Measurements from ENCODE around the gene CLMP. TPM values are rescaled to one million over a fixed set of nuclear protein-coding genes. Genes with fewer than 3 reads are reported as not detected.

The CLMP gene
- total and polyA plus RNA-seq, 2 experiments from 2014 or later, result 7.1 to 18.4 TPM

GRCh38 chr11:123035831-123036230 is 159.2 kb downstream of the CLMP start:
- TF ChIP-seq, protein P1, sequence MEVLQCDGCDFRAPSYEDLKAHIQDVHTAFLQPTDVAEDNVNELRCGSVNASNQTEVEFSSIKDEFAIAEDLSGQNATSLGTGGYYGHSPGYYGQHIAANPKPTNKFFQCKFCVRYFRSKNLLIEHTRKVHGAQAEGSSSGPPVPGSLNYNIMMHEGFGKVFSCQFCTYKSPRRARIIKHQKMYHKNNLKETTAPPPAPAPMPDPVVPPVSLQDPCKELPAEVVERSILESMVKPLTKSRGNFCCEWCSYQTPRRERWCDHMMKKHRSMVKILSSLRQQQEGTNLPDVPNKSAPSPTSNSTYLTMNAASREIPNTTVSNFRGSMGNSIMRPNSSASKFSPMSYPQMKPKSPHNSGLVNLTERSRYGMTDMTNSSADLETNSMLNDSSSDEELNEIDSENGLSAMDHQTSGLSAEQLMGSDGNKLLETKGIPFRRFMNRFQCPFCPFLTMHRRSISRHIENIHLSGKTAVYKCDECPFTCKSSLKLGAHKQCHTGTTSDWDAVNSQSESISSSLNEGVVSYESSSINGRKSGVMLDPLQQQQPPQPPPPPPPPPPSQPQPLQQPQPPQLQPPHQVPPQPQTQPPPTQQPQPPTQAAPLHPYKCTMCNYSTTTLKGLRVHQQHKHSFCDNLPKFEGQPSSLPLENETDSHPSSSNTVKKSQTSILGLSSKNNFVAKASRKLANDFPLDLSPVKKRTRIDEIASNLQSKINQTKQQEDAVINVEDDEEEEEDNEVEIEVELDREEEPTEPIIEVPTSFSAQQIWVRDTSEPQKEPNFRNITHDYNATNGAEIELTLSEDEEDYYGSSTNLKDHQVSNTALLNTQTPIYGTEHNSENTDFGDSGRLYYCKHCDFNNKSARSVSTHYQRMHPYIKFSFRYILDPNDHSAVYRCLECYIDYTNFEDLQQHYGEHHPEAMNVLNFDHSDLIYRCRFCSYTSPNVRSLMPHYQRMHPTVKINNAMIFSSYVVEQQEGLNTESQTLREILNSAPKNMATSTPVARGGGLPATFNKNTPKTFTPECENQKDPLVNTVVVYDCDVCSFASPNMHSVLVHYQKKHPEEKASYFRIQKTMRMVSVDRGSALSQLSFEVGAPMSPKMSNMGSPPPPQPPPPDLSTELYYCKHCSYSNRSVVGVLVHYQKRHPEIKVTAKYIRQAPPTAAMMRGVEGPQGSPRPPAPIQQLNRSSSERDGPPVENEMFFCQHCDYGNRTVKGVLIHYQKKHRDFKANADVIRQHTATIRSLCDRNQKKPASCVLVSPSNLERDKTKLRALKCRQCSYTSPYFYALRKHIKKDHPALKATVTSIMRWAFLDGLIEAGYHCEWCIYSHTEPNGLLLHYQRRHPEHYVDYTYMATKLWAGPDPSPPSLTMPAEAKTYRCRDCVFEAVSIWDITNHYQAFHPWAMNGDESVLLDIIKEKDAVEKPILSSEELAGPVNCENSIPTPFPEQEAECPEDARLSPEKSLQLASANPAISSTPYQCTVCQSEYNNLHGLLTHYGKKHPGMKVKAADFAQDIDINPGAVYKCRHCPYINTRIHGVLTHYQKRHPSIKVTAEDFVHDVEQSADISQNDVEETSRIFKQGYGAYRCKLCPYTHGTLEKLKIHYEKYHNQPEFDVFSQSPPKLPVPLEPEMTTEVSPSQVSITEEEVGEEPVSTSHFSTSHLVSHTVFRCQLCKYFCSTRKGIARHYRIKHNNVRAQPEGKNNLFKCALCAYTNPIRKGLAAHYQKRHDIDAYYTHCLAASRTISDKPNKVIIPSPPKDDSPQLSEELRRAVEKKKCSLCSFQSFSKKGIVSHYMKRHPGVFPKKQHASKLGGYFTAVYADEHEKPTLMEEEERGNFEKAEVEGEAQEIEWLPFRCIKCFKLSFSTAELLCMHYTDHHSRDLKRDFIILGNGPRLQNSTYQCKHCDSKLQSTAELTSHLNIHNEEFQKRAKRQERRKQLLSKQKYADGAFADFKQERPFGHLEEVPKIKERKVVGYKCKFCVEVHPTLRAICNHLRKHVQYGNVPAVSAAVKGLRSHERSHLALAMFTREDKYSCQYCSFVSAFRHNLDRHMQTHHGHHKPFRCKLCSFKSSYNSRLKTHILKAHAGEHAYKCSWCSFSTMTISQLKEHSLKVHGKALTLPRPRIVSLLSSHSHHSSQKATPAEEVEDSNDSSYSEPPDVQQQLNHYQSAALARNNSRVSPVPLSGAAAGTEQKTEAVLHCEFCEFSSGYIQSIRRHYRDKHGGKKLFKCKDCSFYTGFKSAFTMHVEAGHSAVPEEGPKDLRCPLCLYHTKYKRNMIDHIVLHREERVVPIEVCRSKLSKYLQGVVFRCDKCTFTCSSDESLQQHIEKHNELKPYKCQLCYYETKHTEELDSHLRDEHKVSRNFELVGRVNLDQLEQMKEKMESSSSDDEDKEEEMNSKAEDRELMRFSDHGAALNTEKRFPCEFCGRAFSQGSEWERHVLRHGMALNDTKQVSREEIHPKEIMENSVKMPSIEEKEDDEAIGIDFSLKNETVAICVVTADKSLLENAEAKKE (CRISPR knock-in tag; IDR thresholded peaks at IDR 0.05), result no peak
- TF ChIP-seq EZH2phosphoT487 (IDR thresholded peaks at IDR 0.05; ENCODE audit: unreplicated experiment) (no peak), STAT1 (IDR thresholded peaks at IDR 0.05; ENCODE audit: unreplicated experiment) (no peak), EZH2 (IDR thresholded peaks at IDR 0.05; ENCODE audit: low read depth, unreplicated experiment) (no peak), JUNB (IDR thresholded peaks at IDR 0.05; ENCODE audit: unreplicated experiment) (no peak), ETS1 (IDR thresholded peaks at IDR 0.05) (no peak), ZNF114 (CRISPR knock-in tag; IDR thresholded peaks at IDR 0.05) (no peak), CREB1 (CRISPR knock-in tag; IDR thresholded peaks at IDR 0.05; ENCODE audit: low read depth) (no peak), POLR2AphosphoS5 (IDR thresholded peaks at IDR 0.05; ENCODE audit: low read depth) (no peak), NANOG (IDR thresholded peaks at IDR 0.05; ENCODE audit: borderline replicate concordance) (no peak), ZNF331 (CRISPR knock-in tag; IDR thresholded peaks at IDR 0.05; ENCODE audit: low read depth) (no peak)
- TF ChIP-seq, protein P2, sequence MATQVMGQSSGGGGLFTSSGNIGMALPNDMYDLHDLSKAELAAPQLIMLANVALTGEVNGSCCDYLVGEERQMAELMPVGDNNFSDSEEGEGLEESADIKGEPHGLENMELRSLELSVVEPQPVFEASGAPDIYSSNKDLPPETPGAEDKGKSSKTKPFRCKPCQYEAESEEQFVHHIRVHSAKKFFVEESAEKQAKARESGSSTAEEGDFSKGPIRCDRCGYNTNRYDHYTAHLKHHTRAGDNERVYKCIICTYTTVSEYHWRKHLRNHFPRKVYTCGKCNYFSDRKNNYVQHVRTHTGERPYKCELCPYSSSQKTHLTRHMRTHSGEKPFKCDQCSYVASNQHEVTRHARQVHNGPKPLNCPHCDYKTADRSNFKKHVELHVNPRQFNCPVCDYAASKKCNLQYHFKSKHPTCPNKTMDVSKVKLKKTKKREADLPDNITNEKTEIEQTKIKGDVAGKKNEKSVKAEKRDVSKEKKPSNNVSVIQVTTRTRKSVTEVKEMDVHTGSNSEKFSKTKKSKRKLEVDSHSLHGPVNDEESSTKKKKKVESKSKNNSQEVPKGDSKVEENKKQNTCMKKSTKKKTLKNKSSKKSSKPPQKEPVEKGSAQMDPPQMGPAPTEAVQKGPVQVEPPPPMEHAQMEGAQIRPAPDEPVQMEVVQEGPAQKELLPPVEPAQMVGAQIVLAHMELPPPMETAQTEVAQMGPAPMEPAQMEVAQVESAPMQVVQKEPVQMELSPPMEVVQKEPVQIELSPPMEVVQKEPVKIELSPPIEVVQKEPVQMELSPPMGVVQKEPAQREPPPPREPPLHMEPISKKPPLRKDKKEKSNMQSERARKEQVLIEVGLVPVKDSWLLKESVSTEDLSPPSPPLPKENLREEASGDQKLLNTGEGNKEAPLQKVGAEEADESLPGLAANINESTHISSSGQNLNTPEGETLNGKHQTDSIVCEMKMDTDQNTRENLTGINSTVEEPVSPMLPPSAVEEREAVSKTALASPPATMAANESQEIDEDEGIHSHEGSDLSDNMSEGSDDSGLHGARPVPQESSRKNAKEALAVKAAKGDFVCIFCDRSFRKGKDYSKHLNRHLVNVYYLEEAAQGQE (IDR thresholded peaks at IDR 0.05; ENCODE audit: unreplicated experiment), result no peak
- TF ChIP-seq, protein P3, sequence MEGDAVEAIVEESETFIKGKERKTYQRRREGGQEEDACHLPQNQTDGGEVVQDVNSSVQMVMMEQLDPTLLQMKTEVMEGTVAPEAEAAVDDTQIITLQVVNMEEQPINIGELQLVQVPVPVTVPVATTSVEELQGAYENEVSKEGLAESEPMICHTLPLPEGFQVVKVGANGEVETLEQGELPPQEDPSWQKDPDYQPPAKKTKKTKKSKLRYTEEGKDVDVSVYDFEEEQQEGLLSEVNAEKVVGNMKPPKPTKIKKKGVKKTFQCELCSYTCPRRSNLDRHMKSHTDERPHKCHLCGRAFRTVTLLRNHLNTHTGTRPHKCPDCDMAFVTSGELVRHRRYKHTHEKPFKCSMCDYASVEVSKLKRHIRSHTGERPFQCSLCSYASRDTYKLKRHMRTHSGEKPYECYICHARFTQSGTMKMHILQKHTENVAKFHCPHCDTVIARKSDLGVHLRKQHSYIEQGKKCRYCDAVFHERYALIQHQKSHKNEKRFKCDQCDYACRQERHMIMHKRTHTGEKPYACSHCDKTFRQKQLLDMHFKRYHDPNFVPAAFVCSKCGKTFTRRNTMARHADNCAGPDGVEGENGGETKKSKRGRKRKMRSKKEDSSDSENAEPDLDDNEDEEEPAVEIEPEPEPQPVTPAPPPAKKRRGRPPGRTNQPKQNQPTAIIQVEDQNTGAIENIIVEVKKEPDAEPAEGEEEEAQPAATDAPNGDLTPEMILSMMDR (conservative IDR thresholded peaks at IDR 0.05; ENCODE audit: low read depth in 2 of 2), result no peak
- H3K27ac ChIP-seq (ENCODE audit: low read depth), result no peak overlapping the region
- H3K4me1 Mint-ChIP-seq, result peaks cover under 1% of the 10 kb centered on the region; the same call in 2 of the 3 replicates
- peaks cover 2% of the 10 kb centered on the region for H3K27me3 Mint-ChIP-seq (ENCODE audit: insufficient read depth, low read depth, poor library complexity)
- no peak overlapping the region for H3K4me3 ChIP-seq
- no peaks in the 10 kb centered on the region for H3K36me3 ChIP-seq (ENCODE audit: insufficient read depth)
- no peak overlapping the region for H3K4me2 ChIP-seq
- H3K4me3 Mint-ChIP-seq, result no peak overlapping the region
- no peaks in the 10 kb centered on the region for H3K79me2 ChIP-seq (replicated peaks; ENCODE audit: insufficient read depth)
- no peaks in the 10 kb centered on the region for H3K9me2 ChIP-seq (ENCODE audit: insufficient read depth)
- no peaks in the 10 kb centered on the region for H3K36me3 Mint-ChIP-seq (ENCODE audit: low read depth)
- H4K20me1 ChIP-seq (replicated peaks; ENCODE audit: insufficient read depth), result no peaks in the 10 kb centered on the region
- H3K9me3 Mint-ChIP-seq, result no peaks in the 10 kb centered on the region
- peaks cover 1% of the 10 kb centered on the region; the same call in 1 of the 2 replicates for H3K4me1 ChIP-seq (ENCODE audit: insufficient read depth)
- H2AFZ ChIP-seq, result no peak overlapping the region
- ATAC-seq (no peak), DNase-seq (ENCODE audit: low spot score) (no peak)
- H3K27me3 ChIP-seq (ENCODE audit: insufficient read depth), result no peaks in the 10 kb centered on the region
- H3F3A ChIP-seq (replicated peaks; ENCODE audit: low read depth), result no peaks in the 10 kb centered on the region
- H3K27ac Mint-ChIP-seq, result no peak overlapping the region
